HG03342 (cell line): Measurements from ENCODE around the gene HLA-DQA2.
"Not testable (repeated sequence)": the region's sequence is repeated elsewhere in the genome, so short reads cannot be mapped to it uniquely, and the experiment has no call there.

Source experiments
- ATAC-seq: cut with Tn5 transposase; IDR thresholded peaks from one replicate; pipeline ENCODE4 v1.9.1; 2021; ENCODE audit warnings: mild to moderate bottlenecking, moderate library complexity; ENCODE audit not compliant: unreplicated experiment

HLA-DQA2 gene

GRCh38 chr6:32775071-32775470, 33.9 kb downstream of the HLA-DQA2 start:
- no peak for ATAC-seq

GRCh38 chr6:32779036-32779435, 37.8 kb downstream of the HLA-DQA2 start:
- no peak for ATAC-seq

- not testable (repeated sequence) for ATAC-seq
These were observed 41.7 kb downstream of the HLA-DQA2 start for GRCh38 chr6:32782923-32783322.

GRCh38 chr6:32785781-32786533, 44.8 kb downstream of the HLA-DQA2 start:
- no peak for ATAC-seq

- no peak for ATAC-seq
These were observed 49.1 kb downstream of the HLA-DQA2 start for GRCh38 chr6:32790306-32790705.

- no peak for ATAC-seq
These were observed 51.8 kb downstream of the HLA-DQA2 start for GRCh38 chr6:32792901-32793435.

DNA sequence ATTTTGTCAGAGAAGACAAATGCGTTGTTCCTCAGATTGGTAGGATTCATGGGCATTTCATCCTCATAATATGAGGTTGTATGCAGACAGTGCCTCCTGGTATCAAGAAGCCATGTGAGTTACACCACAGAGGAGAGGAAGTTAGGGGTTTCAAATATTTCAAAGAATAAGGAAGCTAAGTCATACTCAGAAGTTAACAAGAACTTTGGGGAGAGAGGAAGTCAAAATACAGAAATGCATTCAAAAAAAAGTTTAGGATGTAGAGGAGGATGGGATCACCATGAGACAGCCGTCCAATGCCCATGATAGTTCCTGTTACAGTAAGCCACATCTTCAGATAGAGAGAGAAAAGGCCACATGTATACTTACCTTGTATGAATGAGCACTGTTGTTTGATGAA, 53.3 kb downstream of the HLA-DQA2 start:
- no peak for ATAC-seq
